K562 (cell line): ENCODE data around the gene KRTAP20-2. TPM values are rescaled to one million over a fixed set of nuclear protein-coding genes. Genes with fewer than 3 reads are reported as not detected.

Experiments used
- MTF1 ChIP-seq: fragments of 250-450 bp; sonication (Bioruptor Pico); IDR thresholded peaks from 2 replicates; pipeline ENCODE4 v1.9.0; 2021; ENCODE audit warnings: moderate library complexity, mild to moderate bottlenecking, inconsistent platforms, borderline replicate concordance
- NCOA4 ChIP-seq: fragments of 450-650 bp; IDR thresholded peaks from 2 replicates; pipeline ENCODE4 v1.6.1; 2018; ENCODE audit warnings: mild to moderate bottlenecking; ENCODE audit not compliant: partially characterized antibody
- POLR2G ChIP-seq: fragments of 200-400 bp; formaldehyde crosslinking; IDR thresholded peaks from 2 replicates; pipeline ENCODE4 v1.6.1; 2017; ENCODE audit warnings: low read depth, mild to moderate bottlenecking, antibody characterized with exemption, low read length, moderate library complexity
- PTBP1 ChIP-seq: fragments of 200-400 bp; formaldehyde crosslinking; IDR thresholded peaks from 2 replicates; pipeline ENCODE4 v1.6.1; 2017; ENCODE audit warnings: low read depth, low read length
- TFAP4 ChIP-seq: sonication (generic); formaldehyde crosslinking; IDR thresholded peaks from 2 replicates; pipeline ENCODE4 v1.8.0; 2022; ENCODE audit warnings: missing genetic modification reagents, mild to moderate bottlenecking, moderate library complexity, borderline replicate concordance
- ZBTB33 ChIP-seq: sonication (generic); formaldehyde crosslinking; IDR thresholded peaks from 2 replicates; pipeline ENCODE4 v1.8.1; 2023; ENCODE audit warnings: mild to moderate bottlenecking, missing genetic modification reagents
- ZNF23 ChIP-seq: fragments of 250-450 bp; sonication (Bioruptor Pico); IDR thresholded peaks from 2 replicates; pipeline ENCODE4 v1.4.0; 2020; ENCODE audit warnings: mild to moderate bottlenecking
- ZNF318 ChIP-seq, 2 experiments: fragments of 450-650 bp; IDR thresholded peaks; 2 replicates each; pipeline ENCODE4 v1.6.1; 2016; ENCODE audit warnings: mild to moderate bottlenecking in 2 of 2, borderline replicate concordance in 1 of 2, low read depth in 1 of 2, moderate library complexity in 1 of 2
- ZNF830 ChIP-seq: fragments of 250-450 bp; sonication (Bioruptor Pico); IDR thresholded peaks from 2 replicates; pipeline ENCODE4 v1.5.0; 2021; ENCODE audit warnings: mild to moderate bottlenecking
- polyA plus RNA-seq, 8 experiments: library from polyadenylated mRNA; depleted of rRNA in 4 of 8; stranded (reverse) in 5 of 8; unstranded in 3 of 8; fragments of >200 nt; fragmentation: Nextera tagmentation in 2 of 8; fragmentation: Illumina TruSeq in 1 of 8; extraction: Ambion mirVana in 2 of 8; extraction: Trizol in 1 of 8; gene quantifications; 2 replicates each; pipeline versions ENCODE4 v1.2.1 to v1.2.3, GENCODE V29; 2011 to 2014; ENCODE audit warnings: inconsistent platforms in 1 of 8, missing spikeins in 1 of 8
- total RNA-seq, 7 experiments: library from RNA; depleted of rRNA in 6 of 7; stranded (reverse); fragments of >200 nt in 6 of 7; fragmentation: Illumina TruSeq in 2 of 7; extraction: Trizol in 2 of 7; gene quantifications; 2 replicates each; pipeline versions ENCODE4 v1.2.1 to v1.2.3, GENCODE V29; 2011 to 2021; ENCODE audit warnings: low replicate concordance in 1 of 7

Gene KRTAP20-2
- total and polyA plus RNA-seq, 9 of the 15 experiments (the other 6 are each of a cell fraction or from before 2014, with no cell fraction given): not detected

- TF ChIP-seq ZNF318 (IDR thresholded peaks at IDR 0.05; ENCODE audit: borderline replicate concordance in 1 of 2, low read depth in 1 of 2) (no peak), ZNF23 (CRISPR knock-in tag) (no peak), MTF1 (CRISPR knock-in tag) (no peak), PTBP1 (no peak), POLR2G (no peak), TFAP4 (CRISPR knock-in tag) (no peak), ZNF830 (CRISPR knock-in tag) (no peak), ZBTB33 (CRISPR knock-in tag) (no peak), NCOA4 (no peak)
These were observed 11.6 kb upstream of the KRTAP20-2 start (continued) for GRCh38 chr21:30623362-30623761.
